HG02973 (cell line): Measurements from ENCODE around the gene DNAL1.
A peak's percentile ranks its signal among the peaks of the same experiment; 100 is the strongest.

ENCODE experiments used
- ATAC-seq: cut with Tn5 transposase; IDR thresholded peaks from one replicate; pipeline ENCODE4 v1.9.1; 2021; ENCODE audit warnings: moderate library complexity; ENCODE audit not compliant: unreplicated experiment

The DNAL1 gene

GRCh38 chr14:73741876-73742519 is 97.2 kb downstream of the DNAL1 start:
- no peak for ATAC-seq

- no peak for ATAC-seq
Observed at GRCh38 chr14:73742520-73743238, 97.9 kb downstream of the DNAL1 start.

GRCh38 chr14:73743431-73743931 is 98.7 kb downstream of the DNAL1 start:
- peak; percentile 41 for ATAC-seq

GRCh38 chr14:73744175-73744867 is 99.5 kb downstream of the DNAL1 start:
- no peak for ATAC-seq

GRCh38 chr14:73744874-73745529 is 100.2 kb downstream of the DNAL1 start:
- no peak for ATAC-seq

GRCh38 chr14:73745571-73746519 is 101.1 kb downstream of the DNAL1 start:
- ATAC-seq = no peak

- ATAC-seq = no peak
Observed at GRCh38 chr14:73746520-73747378, 102.0 kb downstream of the DNAL1 start.

- no peak for ATAC-seq
Observed at GRCh38 chr14:73747379-73748211, 102.8 kb downstream of the DNAL1 start.

- no peak for ATAC-seq
Observed at GRCh38 chr14:73748858-73749357, 104.1 kb downstream of the DNAL1 start.

GRCh38 chr14:73749706-73750530 is 105.1 kb downstream of the DNAL1 start:
- ATAC-seq = no peak

GRCh38 chr14:73750531-73750901 is 105.7 kb downstream of the DNAL1 start:
- no peak for ATAC-seq

- no peak for ATAC-seq
Observed at GRCh38 chr14:73751157-73751691, 106.4 kb downstream of the DNAL1 start.

- no peak for ATAC-seq
Observed at GRCh38 chr14:73752297-73752992, 107.7 kb downstream of the DNAL1 start.
